Lower leg skin (tissue), 3 donors: ENCODE measurements around the gene HK2.

Source experiments
- POLR2A ChIP-seq, 2 donors: fragments of 450-650 bp; IDR thresholded peaks; one replicate each; pipeline ENCODE4 v1.6.1; 2016 to 2017; ENCODE audit warnings: antibody characterized with exemption in 2 of 2, mild to moderate bottlenecking in 1 of 2, moderate library complexity in 1 of 2
- TF ChIP-seq, protein P1 (sequence below), 3 donors: fragments of 450-650 bp; IDR thresholded peaks; one replicate each; pipeline ENCODE4 v1.5.1; 2016; ENCODE audit warnings: antibody characterized with exemption in 3 of 3, mild to moderate bottlenecking in 3 of 3, moderate library complexity in 2 of 3

DNA sequence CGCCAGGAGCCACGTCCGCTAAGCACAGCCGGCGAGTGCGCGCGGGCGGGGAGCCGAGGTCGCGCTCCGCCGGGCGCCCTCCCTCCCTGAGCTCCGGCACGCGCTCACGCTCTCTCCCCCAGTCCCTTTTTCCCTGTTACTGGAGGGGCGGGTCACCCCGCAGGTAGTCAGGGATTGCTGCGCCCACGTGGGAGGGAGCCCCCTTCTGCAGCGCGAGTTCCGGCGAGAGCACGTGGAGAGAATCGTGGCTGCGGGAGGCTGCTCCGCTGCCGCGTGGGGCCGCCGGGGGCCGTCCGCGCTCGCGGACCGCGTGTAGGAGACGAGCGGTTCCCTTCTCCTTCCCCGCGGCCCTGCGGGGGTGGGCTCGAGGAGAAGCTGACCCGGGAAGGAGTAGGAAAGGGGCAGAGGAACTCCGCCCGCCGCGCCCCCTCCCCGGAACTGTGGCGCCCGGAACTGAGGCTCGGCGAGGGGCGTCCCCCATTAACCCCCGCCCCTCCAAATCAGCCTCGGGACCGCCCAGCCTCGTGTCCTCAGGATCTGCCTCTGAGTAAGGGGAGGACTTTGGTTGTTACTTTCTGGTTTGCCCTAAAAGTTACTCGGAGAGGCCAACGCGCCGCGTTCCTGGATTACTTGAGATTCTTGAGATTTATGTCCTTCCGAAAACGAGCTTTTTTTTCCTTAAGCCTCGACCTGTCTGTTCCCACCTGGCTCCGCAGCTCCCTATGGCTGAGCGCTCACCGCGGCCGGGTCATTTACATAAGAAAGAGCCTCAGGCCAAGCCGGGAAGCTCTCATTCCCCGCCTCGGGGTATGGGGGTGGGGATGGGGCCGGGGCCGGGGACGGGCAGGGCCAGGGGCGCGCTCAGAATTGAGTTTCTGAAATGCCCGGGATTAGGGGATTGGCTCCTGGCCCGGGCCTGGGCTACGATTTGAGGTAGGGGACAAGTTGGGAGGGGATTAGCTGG, 1.1 kb downstream of the HK2 start:
- TF ChIP-seq, protein P1, sequence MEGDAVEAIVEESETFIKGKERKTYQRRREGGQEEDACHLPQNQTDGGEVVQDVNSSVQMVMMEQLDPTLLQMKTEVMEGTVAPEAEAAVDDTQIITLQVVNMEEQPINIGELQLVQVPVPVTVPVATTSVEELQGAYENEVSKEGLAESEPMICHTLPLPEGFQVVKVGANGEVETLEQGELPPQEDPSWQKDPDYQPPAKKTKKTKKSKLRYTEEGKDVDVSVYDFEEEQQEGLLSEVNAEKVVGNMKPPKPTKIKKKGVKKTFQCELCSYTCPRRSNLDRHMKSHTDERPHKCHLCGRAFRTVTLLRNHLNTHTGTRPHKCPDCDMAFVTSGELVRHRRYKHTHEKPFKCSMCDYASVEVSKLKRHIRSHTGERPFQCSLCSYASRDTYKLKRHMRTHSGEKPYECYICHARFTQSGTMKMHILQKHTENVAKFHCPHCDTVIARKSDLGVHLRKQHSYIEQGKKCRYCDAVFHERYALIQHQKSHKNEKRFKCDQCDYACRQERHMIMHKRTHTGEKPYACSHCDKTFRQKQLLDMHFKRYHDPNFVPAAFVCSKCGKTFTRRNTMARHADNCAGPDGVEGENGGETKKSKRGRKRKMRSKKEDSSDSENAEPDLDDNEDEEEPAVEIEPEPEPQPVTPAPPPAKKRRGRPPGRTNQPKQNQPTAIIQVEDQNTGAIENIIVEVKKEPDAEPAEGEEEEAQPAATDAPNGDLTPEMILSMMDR (IDR thresholded peaks at IDR 0.05) = no peak
- TF ChIP-seq POLR2A (IDR thresholded peaks at IDR 0.05) = no peak
